Astrocyte of the spinal cord (primary cell): ENCODE data around the gene C11orf42.
A peak's percentile ranks its signal among the peaks of the same experiment; 100 is the strongest.

Experiments used
- DNase-seq: peaks from one replicate; pipeline ENCODE4 v3.0.0; 2011; ENCODE audit warnings: low read depth, low spot score
- H3K4me3 ChIP-seq: 2 replicates; pipeline ENCODE4 v1.5.1; 2011; ENCODE audit warnings: low read depth, mild to moderate bottlenecking, low read length, moderate library complexity
- in situ Hi-C: cut with HindIII; loops from 2 replicates; pipeline ENCODE4 v1.10.0; 2017; ENCODE audit warnings: low sequenced_read_pairs
- TF ChIP-seq, protein P1 (sequence below): IDR thresholded peaks from 2 replicates; pipeline ENCODE4 v1.5.1; 2012; ENCODE audit warnings: low read depth, mild to moderate bottlenecking, low read length, inconsistent platforms

C11orf42 gene

DNA sequence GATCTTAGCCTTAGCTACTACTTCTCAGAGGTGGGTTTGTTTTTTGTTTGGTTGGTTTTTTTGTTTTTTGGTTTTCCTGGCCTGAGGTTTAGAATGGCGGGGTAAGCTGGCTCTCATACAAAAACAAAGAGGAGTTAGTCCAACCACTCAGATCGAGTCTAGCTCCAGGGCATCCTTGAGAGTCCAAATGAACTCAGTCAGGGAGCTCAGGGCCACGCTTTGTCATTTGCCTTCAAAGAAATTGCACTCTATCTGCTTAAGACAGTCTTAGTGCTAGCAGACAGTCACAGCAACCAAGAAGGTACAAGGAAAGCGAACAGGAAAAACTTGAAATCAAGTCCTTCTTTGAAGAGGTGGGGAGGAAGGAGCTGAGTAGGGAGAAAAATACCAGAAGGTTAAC is 11.1 kb downstream of the C11orf42 start:
- H3K4me3 ChIP-seq: no peak overlapping the region
- no peak for DNase-seq
- TF ChIP-seq, protein P1, sequence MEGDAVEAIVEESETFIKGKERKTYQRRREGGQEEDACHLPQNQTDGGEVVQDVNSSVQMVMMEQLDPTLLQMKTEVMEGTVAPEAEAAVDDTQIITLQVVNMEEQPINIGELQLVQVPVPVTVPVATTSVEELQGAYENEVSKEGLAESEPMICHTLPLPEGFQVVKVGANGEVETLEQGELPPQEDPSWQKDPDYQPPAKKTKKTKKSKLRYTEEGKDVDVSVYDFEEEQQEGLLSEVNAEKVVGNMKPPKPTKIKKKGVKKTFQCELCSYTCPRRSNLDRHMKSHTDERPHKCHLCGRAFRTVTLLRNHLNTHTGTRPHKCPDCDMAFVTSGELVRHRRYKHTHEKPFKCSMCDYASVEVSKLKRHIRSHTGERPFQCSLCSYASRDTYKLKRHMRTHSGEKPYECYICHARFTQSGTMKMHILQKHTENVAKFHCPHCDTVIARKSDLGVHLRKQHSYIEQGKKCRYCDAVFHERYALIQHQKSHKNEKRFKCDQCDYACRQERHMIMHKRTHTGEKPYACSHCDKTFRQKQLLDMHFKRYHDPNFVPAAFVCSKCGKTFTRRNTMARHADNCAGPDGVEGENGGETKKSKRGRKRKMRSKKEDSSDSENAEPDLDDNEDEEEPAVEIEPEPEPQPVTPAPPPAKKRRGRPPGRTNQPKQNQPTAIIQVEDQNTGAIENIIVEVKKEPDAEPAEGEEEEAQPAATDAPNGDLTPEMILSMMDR: no peak
- in situ Hi-C loops: no loop called here

DNA sequence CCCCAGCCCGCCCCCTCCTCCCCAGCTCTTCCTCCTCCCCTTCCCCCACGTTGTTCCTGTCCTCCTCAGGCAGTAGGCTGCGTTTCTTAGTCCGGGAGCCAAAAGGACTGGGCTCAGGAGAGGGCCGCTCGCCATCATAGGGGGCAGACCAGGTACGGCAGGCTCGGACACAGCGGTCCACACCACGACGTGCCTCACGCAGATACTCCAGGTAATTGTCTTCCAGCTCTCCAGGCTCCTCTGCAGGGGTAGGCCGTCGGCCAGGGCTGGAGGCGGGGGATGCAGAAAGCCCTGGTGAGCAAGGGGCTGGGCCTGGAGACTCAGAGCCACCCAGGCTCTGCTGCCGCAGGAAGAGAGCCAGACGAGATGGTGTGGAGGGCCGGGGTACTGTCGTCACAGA is 12.4 kb downstream of the C11orf42 start:
- in situ Hi-C loops: no loop called here
- no peak for DNase-seq
- TF ChIP-seq, protein P1: no peak
- H3K4me3 ChIP-seq: no peak overlapping the region

DNA sequence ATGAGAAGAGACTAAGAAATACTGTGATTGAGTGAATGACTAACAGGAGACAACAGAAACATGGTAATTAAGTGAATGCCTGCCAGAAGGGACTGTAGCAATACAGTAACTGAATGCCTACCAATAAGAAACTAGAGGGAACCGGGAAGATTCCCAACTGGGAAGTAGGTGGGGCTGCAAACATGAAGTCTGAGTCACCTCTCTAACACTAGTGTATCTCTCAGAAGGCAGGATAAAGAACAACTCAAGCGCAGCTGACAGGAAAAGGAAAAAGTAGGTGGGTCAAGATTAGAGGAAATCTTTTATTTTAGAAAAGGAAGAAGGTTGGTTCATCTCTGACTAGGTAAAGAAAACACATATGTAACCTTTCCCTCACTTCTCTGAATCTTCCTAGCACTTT is 14.0 kb downstream of the C11orf42 start:
- in situ Hi-C loops: no loop called here
- no peak overlapping the region for H3K4me3 ChIP-seq
- DNase-seq: peak; percentile 87
- TF ChIP-seq, protein P1: no peak

- DNase-seq: no peak
- TF ChIP-seq, protein P1: no peak
- no peak overlapping the region for H3K4me3 ChIP-seq
- in situ Hi-C loops: no loop called here
Observed at GRCh38 chr11:6223854-6224253, 18.5 kb downstream of the C11orf42 start.

DNA sequence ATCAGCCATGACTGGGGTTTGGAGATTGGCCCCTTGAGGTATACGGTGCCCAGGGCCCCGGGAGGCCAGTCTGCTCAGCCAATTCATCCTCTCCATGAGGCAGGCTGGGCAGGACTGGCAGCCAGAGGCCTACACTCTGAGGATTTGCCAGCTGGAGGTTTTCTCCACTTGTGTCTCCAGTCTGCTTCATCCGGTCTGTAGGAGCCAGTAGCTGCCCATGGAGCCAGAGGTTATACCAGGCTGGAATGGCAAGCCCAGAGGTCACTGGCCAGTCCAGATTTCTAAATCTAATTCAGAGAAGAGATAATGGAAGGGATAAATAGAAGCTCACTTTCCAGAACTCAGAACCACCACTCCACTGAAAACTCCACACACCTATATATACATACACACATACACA is 19.1 kb downstream of the C11orf42 start:
- H3K4me3 ChIP-seq: no peak overlapping the region
- in situ Hi-C loops: no loop called here
- TF ChIP-seq, protein P1: no peak
- no peak for DNase-seq

- DNase-seq: no peak
- H3K4me3 ChIP-seq: no peak overlapping the region
- in situ Hi-C loops: no loop called here
- TF ChIP-seq, protein P1: no peak
Observed at GRCh38 chr11:6225024-6225423, 19.7 kb downstream of the C11orf42 start.

DNA sequence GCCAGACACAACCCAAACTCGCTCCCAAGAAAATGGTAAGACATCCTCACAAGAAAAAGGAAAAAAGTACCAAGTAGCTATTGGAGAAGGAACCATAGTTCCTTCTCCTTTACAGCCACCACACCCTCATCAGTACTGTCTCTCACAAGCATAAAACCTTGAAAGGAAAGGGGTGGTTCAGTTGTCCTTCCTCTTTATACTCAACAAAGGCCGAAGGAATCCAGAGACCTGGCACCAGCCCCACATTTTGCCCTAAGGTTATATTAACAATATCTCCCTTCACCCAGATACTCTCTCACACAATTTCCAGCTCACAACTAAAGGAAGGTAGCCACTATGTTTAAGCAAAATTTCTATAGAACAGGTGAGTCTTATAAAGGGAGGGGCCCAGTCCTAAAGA is 20.5 kb downstream of the C11orf42 start:
- DNase-seq: no peak
- in situ Hi-C loops: no loop called here
- H3K4me3 ChIP-seq: no peak overlapping the region
- TF ChIP-seq, protein P1: no peak
